ENCODE results near the gene CYB5A.
"Not testable (repeated sequence)": the region's sequence is repeated elsewhere in the genome, so short reads cannot be mapped to it uniquely, and the experiment has no call there.

The CYB5A gene

GRCh38 chr18:74303936-74304335 is 12.2 kb upstream of the CYB5A start:
- Histone ChIP-seq H3K9me3 (no peaks in the 10 kb centered on the region), H3K4me3 (ENCODE audit: low read depth in 1 of 2, low read length in 1 of 2) (no peak overlapping the region), H3K4me1 (ENCODE audit: control insufficient read depth in 1 of 2, insufficient read depth in 1 of 2, low read depth in 1 of 2, low read length in 1 of 2) (no peaks in the 10 kb centered on the region), H3K27ac (no peak overlapping the region), H3K36me3 (no peaks in the 10 kb centered on the region), H3K27me3 (peaks cover 18% of the 10 kb centered on the region)
- TF ChIP-seq CTCF (IDR thresholded peaks at IDR 0.05), result no peak

GRCh38 chr18:74303306-74303705 is 11.5 kb upstream of the CYB5A start:
- no peak for TF ChIP-seq CTCF (IDR thresholded peaks at IDR 0.05)
- H3K4me1 ChIP-seq (ENCODE audit: control insufficient read depth in 1 of 2, insufficient read depth in 1 of 2, low read depth in 1 of 2, low read length in 1 of 2), result no peaks in the 10 kb centered on the region
- H3K27ac ChIP-seq, result no peak overlapping the region
- H3K4me3 ChIP-seq (ENCODE audit: low read depth in 1 of 2, low read length in 1 of 2), result no peak overlapping the region
- no peaks in the 10 kb centered on the region for H3K9me3 ChIP-seq
- H3K36me3 ChIP-seq, result no peaks in the 10 kb centered on the region
- H3K27me3 ChIP-seq, result peaks cover 18% of the 10 kb centered on the region

DNA sequence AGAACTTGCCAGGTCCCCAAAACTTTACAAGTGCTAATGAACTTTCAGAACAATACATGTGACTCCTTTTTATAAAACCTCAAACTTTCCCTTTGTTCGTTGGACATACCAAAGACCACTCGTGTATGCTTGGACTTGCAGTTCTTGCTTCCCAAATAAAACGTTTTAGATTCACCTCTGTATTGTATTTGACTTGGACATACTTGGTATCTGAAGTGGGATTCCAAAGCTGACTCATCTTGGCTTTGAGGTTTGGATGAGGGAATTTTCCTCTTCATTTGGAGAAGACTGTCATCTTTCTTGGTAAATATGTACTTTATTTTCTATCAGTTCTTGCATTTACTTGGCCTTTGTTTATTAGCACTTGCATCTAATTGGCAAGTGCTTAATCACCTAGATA is 8.0 kb upstream of the CYB5A start:
- no peaks in the 10 kb centered on the region for H3K4me1 ChIP-seq (ENCODE audit: control insufficient read depth in 1 of 2, insufficient read depth in 1 of 2, low read depth in 1 of 2, low read length in 1 of 2)
- no peaks in the 10 kb centered on the region for H3K36me3 ChIP-seq
- no peak for TF ChIP-seq CTCF (IDR thresholded peaks at IDR 0.05)
- H3K27me3 ChIP-seq, result peaks cover 5% of the 10 kb centered on the region
- no peaks in the 10 kb centered on the region for H3K9me3 ChIP-seq
- no peak overlapping the region for H3K27ac ChIP-seq
- no peak overlapping the region for H3K4me3 ChIP-seq (ENCODE audit: low read depth in 1 of 2, low read length in 1 of 2)

DNA sequence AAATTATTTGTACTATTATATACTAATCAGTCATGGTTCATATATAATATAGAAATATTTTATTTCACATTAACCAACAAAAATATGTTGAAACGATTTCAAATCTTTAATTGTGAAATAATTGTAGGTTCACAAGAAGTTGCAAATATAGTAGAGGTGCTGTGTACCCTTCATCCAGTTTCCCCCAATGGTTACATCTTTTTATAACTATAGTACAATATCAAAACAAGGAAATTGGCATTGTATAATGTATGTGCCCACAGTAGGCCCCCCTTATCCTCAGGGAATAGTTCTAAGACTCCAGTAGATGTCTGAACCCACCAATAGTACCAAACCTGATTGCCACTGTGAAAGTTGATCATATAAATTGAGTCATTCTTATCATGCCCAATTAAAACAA is 7.4 kb upstream of the CYB5A start:
- H3K4me1 ChIP-seq (ENCODE audit: control insufficient read depth in 1 of 2, insufficient read depth in 1 of 2, low read depth in 1 of 2, low read length in 1 of 2), result no peaks in the 10 kb centered on the region
- H3K4me3 ChIP-seq (ENCODE audit: low read depth in 1 of 2, low read length in 1 of 2), result no peak overlapping the region
- H3K27ac ChIP-seq, result no peak overlapping the region
- no peaks in the 10 kb centered on the region for H3K9me3 ChIP-seq
- H3K27me3 ChIP-seq, result no peaks in the 10 kb centered on the region
- TF ChIP-seq CTCF (IDR thresholded peaks at IDR 0.05), result no peak
- no peaks in the 10 kb centered on the region for H3K36me3 ChIP-seq

- H3K4me3 ChIP-seq (ENCODE audit: low read depth in 1 of 2, low read length in 1 of 2), result no peak overlapping the region
- H3K27me3 ChIP-seq, result peaks cover 22% of the 10 kb centered on the region
- H3K4me1 ChIP-seq (ENCODE audit: control insufficient read depth in 1 of 2, insufficient read depth in 1 of 2, low read depth in 1 of 2, low read length in 1 of 2), result peaks cover 15 to 16% of the 10 kb centered on the region in 2 experiments
- no peaks in the 10 kb centered on the region for H3K9me3 ChIP-seq
- no peaks in the 10 kb centered on the region for H3K36me3 ChIP-seq
- no peak for TF ChIP-seq CTCF (IDR thresholded peaks at IDR 0.05)
- no peak overlapping the region for H3K27ac ChIP-seq
Observed at GRCh38 chr18:74294526-74294925, 2.8 kb upstream of the CYB5A start.

GRCh38 chr18:74292982-74293381 is 1.2 kb upstream of the CYB5A start:
- H3K4me1 ChIP-seq (ENCODE audit: control insufficient read depth in 1 of 2, insufficient read depth in 1 of 2, low read depth in 1 of 2, low read length in 1 of 2), result peaks cover 15 to 16% of the 10 kb centered on the region in 2 experiments
- not testable (repeated sequence) for H3K9me3 ChIP-seq; H3K36me3 ChIP-seq; H3K4me3 ChIP-seq (ENCODE audit: low read depth in 1 of 2, low read length in 1 of 2); H3K27ac ChIP-seq
- H3K27me3 ChIP-seq, result peaks cover 22% of the 10 kb centered on the region
